GM12891 (cell line): ENCODE data around the gene INSIG2.
A peak's percentile ranks its signal among the peaks of the same experiment; 100 is the strongest.

Experiments used
- DNase-seq: peaks from one replicate; pipeline ENCODE4 v3.0.0; 2011; ENCODE audit warnings: low spot score; ENCODE audit not compliant: insufficient read length
- FAIRE-seq: peaks from 2 replicates; lab custom pipeline; 2011; peaks lifted over from hg19 to GRCh38; lab: Jason Lieb, UNC
- PAX5 ChIP-seq: IDR thresholded peaks from 2 replicates; pipeline ENCODE4 v1.6.1; 2011; ENCODE audit warnings: low read length, moderate library complexity, mild to moderate bottlenecking; ENCODE audit not compliant: insufficient read depth, severe bottlenecking
- POLR2A ChIP-seq: IDR thresholded peaks from 2 replicates; pipeline ENCODE4 v1.6.1; 2011; ENCODE audit warnings: low read depth, low read length, control low read depth
- POLR2AphosphoS5 ChIP-seq: IDR thresholded peaks from 2 replicates; pipeline ENCODE4 v1.6.1; 2011; ENCODE audit warnings: low read depth, low read length, control low read depth
- POU2F2 ChIP-seq: IDR thresholded peaks from 2 replicates; pipeline ENCODE4 v1.6.1; 2011; ENCODE audit warnings: low read depth, mild to moderate bottlenecking, control low read depth, low read length, moderate library complexity
- SPI1 ChIP-seq: IDR thresholded peaks from 2 replicates; pipeline ENCODE4 v1.6.1; 2011; ENCODE audit warnings: low read depth, low read length, control low read depth
- TAF1 ChIP-seq: IDR thresholded peaks from 2 replicates; pipeline ENCODE4 v1.6.1; 2011; ENCODE audit warnings: low read depth, low read length, control low read depth

The INSIG2 gene

GRCh38 chr2:118122594-118123281 lies 34.5 kb downstream of the INSIG2 start:
- FAIRE-seq (peak; percentile 47), DNase-seq (no peak)
- TF ChIP-seq POLR2AphosphoS5 (no peak), SPI1 (peak; percentile 89)

GRCh38 chr2:118123561-118124232 lies 35.4 kb downstream of the INSIG2 start:
- DNase-seq (no peak), FAIRE-seq (no peak)
- TF ChIP-seq TAF1: no peak
- TF ChIP-seq POU2F2: no peak
- no peak for TF ChIP-seq POLR2A
- no peak for TF ChIP-seq PAX5
- TF ChIP-seq POLR2AphosphoS5: no peak
- TF ChIP-seq SPI1: no peak

- no peak for TF ChIP-seq POU2F2
- TF ChIP-seq POLR2AphosphoS5: no peak
- TF ChIP-seq PAX5: no peak
- no peak for TF ChIP-seq TAF1
- no peak for TF ChIP-seq POLR2A
- TF ChIP-seq SPI1: no peak
- DNase-seq (no peak), FAIRE-seq (no peak)
Observed at GRCh38 chr2:118124288-118124891, 36.1 kb downstream of the INSIG2 start.

GRCh38 chr2:118127250-118127649 lies 39.0 kb downstream of the INSIG2 start:
- DNase-seq: no peak
- no peak for FAIRE-seq
- TF ChIP-seq POLR2A (no peak), SPI1 (no peak), PAX5 (no peak), POLR2AphosphoS5 (no peak), POU2F2 (no peak), TAF1 (no peak)

- TF ChIP-seq PAX5: no peak
- no peak for TF ChIP-seq POU2F2
- no peak for TF ChIP-seq SPI1
- TF ChIP-seq POLR2A: no peak
- no peak for TF ChIP-seq TAF1
- TF ChIP-seq POLR2AphosphoS5: no peak
- FAIRE-seq (no peak), DNase-seq (no peak)
Observed at GRCh38 chr2:118128826-118129225, 40.6 kb downstream of the INSIG2 start.

GRCh38 chr2:118130385-118130784 lies 42.1 kb downstream of the INSIG2 start:
- no peak for DNase-seq
- no peak for FAIRE-seq
- TF ChIP-seq POLR2A: no peak
- no peak for TF ChIP-seq POLR2AphosphoS5
- no peak for TF ChIP-seq SPI1
- TF ChIP-seq TAF1: no peak
- TF ChIP-seq POU2F2: no peak
- no peak for TF ChIP-seq PAX5

- no peak for TF ChIP-seq POU2F2
- TF ChIP-seq POLR2AphosphoS5: no peak
- no peak for TF ChIP-seq SPI1
- TF ChIP-seq POLR2A: no peak
- TF ChIP-seq TAF1: no peak
- no peak for TF ChIP-seq PAX5
- FAIRE-seq: peak; percentile 43
- no peak for DNase-seq
Observed at GRCh38 chr2:118131771-118132170, 43.5 kb downstream of the INSIG2 start.

- TF ChIP-seq POU2F2 (no peak), PAX5 (no peak), POLR2A (no peak), TAF1 (no peak), POLR2AphosphoS5 (no peak), SPI1 (no peak)
- FAIRE-seq (no peak), DNase-seq (no peak)
Observed at GRCh38 chr2:118133916-118134315, 45.6 kb downstream of the INSIG2 start.

- FAIRE-seq (no peak), DNase-seq (no peak)
- TF ChIP-seq POLR2AphosphoS5: no peak
- TF ChIP-seq TAF1: no peak
- no peak for TF ChIP-seq POU2F2
- TF ChIP-seq PAX5: no peak
- TF ChIP-seq SPI1: no peak
- no peak for TF ChIP-seq POLR2A
Observed at GRCh38 chr2:118134650-118135049, 46.4 kb downstream of the INSIG2 start.

GRCh38 chr2:118145207-118145606 lies 56.9 kb downstream of the INSIG2 start:
- TF ChIP-seq SPI1 (no peak), PAX5 (no peak), TAF1 (no peak), POU2F2 (no peak), POLR2A (no peak), POLR2AphosphoS5 (no peak)
- no peak for FAIRE-seq
- no peak for DNase-seq

- DNase-seq: no peak
- no peak for FAIRE-seq
- TF ChIP-seq POLR2A (no peak), POLR2AphosphoS5 (no peak)
Observed at GRCh38 chr2:118145806-118146205, 57.5 kb downstream of the INSIG2 start.
